ENCODE data around the gene TEAD1.

Gene TEAD1

GRCh38 chr11:12687216-12687623 lies 13.0 kb downstream of the TEAD1 start:
- no peak for TF ChIP-seq CTCF (IDR thresholded peaks at IDR 0.05; ENCODE audit: insufficient read depth, low read depth, low read length, missing control alignments)
- H3K4me3 ChIP-seq (ENCODE audit: low read depth, low read length): no peak overlapping the region
- no peak for DNase-seq (ENCODE audit: low read depth)

GRCh38 chr11:12687740-12688139 lies 13.5 kb downstream of the TEAD1 start:
- no peak overlapping the region for H3K4me3 ChIP-seq (ENCODE audit: low read depth, low read length)
- no peak for DNase-seq (ENCODE audit: low read depth)
- TF ChIP-seq CTCF (IDR thresholded peaks at IDR 0.05; ENCODE audit: insufficient read depth, low read depth, low read length, missing control alignments): no peak

- no peak for DNase-seq (ENCODE audit: low read depth)
- H3K4me3 ChIP-seq (ENCODE audit: low read depth, low read length): no peak overlapping the region
- no peak for TF ChIP-seq CTCF (IDR thresholded peaks at IDR 0.05; ENCODE audit: insufficient read depth, low read depth, low read length, missing control alignments)
These were observed 15.0 kb downstream of the TEAD1 start for GRCh38 chr11:12689029-12689755.

- no peak overlapping the region for H3K4me3 ChIP-seq (ENCODE audit: low read depth, low read length)
- DNase-seq (ENCODE audit: low read depth): no peak
- TF ChIP-seq CTCF (IDR thresholded peaks at IDR 0.05; ENCODE audit: insufficient read depth, low read depth, low read length, missing control alignments): no peak
These were observed 16.4 kb downstream of the TEAD1 start for GRCh38 chr11:12690663-12691062.

- H3K4me3 ChIP-seq (ENCODE audit: low read depth, low read length): no peak overlapping the region
- no peak for DNase-seq (ENCODE audit: low read depth)
- TF ChIP-seq CTCF (IDR thresholded peaks at IDR 0.05; ENCODE audit: insufficient read depth, low read depth, low read length, missing control alignments): no peak
These were observed 17.3 kb downstream of the TEAD1 start for GRCh38 chr11:12691473-12691872.

GRCh38 chr11:12692229-12693075 lies 18.2 kb downstream of the TEAD1 start:
- DNase-seq (ENCODE audit: low read depth): no peak
- TF ChIP-seq CTCF (IDR thresholded peaks at IDR 0.05; ENCODE audit: insufficient read depth, low read depth, low read length, missing control alignments): no peak
- H3K4me3 ChIP-seq (ENCODE audit: low read depth, low read length): no peak overlapping the region

All from GM12865 (cell line).